Measurements from ENCODE around the gene OR5AU1.
A peak's percentile ranks its signal among the peaks of the same experiment; 100 is the strongest.

Gene OR5AU1

GRCh38 chr14:21155963-21156362 lies at the start of gene OR5AU1:
Gene OR5AU1, minus strand, starts transcription at chr14:21156063. Its CDS starts 191 bp downstream, at chr14:21155872.
- no peak for DNase-seq

DNA sequence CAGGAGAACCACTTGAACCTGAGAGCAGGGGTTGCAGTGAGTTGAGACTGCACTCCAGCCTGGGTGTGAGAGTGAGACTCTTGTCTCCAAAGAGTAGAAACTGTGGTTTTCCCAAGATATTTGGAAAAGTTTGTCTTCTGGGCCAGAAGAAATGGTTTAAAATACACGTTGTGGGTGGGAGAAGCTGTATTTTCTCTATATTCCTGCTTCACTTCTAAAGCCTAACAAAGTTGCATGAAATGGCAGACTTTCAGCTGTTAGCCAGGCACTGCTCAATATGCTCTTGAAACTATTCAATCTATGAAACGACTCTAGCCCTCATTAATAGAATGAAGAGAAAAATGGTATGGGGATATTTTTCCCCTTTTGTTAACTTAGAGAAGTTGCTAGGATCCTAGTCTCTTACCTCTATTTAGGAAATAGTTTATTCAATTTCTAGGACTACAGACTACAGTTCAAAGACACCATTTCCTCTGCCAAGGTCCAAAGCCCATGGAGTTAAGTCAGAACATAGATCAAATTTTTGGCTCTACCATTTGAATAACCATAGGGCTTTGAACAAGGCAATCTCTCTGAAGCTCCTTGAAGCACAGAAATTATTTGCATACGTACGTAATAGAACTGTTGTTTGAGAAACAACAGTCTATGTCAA lies 49.3 kb upstream of the OR5AU1 start:
- no peak for DNase-seq

DNA sequence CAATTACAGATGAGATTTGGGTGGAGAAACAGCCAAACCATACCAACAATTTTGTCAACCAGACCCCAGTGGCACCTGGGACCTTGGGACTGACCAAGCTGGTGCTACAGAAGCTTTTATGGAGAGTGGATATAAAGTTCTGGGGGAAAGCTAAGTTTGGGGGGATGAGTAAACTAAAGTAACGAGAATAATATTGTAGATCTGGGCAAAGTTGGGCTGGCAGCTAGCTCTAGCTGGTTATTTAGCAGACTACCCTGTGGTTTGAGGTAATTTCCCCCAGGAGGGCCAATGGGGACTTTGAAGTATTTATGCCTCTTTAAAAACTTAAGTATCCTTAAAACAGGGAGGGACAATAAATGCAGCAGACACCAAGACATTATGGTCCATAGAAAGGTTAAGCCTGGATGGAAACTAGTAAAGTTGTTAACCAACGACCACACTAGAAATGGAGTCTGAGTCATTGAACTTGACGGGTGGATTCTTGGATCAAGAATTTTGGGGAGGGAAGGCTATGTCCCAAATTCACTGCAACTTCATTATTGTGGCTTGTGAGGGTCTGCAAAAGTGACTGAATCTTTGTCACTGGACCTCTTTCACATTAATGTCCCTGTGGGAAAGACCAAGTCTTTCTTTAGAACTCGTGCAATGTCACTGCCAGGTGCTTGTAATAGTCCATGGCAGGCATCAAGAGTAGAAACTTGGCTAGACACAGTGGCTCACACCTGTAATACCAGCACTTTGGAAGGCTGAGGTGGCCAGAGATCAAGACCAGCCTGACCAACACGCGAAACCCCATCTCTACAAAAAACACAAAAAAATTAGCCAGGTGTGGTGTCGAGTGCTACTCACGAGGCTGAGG lies 48.5 kb upstream of the OR5AU1 start:
- DNase-seq = no peak

- DNase-seq = no peak
Observed at GRCh38 chr14:21203470-21204166, 47.8 kb upstream of the OR5AU1 start.

GRCh38 chr14:21202463-21203358 lies 46.8 kb upstream of the OR5AU1 start:
- no peak for DNase-seq

GRCh38 chr14:21201732-21202462 lies 46.0 kb upstream of the OR5AU1 start:
- DNase-seq = no peak

DNA sequence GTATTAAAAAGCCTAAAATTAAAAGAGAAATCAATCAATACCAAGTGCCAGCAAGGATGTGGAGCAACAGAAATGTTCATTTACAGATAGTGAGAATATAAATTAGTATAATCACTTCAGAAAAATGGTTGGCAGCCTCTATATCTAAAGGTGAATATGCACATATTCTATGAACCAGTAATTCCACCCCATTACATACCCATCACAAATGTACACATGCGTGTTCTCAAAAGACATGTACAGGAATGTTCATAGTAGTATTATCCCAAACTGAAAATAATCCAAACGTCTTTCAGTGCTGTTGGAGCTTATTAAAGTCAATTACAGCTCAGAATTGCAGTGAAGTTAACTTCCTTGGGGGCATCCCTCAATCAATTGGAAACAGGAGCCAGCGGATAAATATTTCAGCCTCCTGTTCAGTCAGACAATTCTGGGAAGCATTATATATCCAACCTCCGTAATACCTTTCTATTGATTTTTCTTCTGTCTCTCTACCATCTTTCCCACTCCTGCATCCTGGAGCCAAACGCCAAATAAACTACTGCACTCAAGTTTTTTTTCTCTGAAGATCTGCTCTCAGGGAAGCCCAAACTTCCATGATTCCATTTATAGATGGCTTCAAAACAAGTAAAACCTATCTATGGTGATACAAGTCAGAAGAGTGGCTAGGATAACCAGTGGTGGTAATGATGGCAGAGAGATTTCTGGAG lies 45.0 kb upstream of the OR5AU1 start:
- DNase-seq = no peak

DNA sequence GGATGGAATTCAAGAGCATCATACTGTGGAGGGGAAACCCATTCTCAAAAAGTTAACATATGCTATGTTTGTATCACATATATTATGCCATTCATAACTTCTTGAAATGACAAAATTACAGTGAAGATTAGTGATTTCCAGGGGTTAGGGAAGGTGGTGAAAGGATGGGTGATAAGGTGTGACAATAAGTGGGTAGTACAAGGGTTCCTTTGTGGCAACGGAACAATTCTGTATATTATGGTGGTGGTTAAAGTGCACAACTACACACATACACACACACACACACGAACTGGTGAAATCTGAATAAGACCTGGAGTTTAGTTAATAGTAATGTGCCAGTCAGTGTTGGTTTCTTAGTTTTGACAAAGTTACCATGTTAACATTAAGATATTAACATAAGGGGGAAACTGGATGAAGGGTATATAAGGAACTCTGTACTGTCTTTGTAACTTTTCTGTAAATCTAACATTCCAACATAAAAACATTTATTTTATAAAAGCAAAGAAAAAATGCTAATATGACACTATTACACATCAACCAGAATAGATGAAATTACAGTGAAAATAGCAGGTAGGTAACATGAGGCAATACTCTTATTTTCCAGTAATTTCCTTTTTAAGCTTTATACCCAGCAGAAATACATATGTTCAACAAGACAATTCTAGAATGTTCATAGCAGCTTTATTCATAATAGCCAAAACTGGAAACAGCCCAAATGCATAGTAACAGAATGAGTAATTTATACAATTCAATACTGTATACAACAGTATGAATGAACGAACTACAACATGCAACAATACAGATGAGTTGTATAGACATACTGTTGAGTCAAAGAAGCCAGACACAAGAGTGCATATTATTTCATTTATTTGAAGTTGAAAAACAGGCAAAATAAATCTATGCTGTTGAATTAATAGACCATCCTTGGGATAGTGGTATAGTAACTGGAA lies 44.0 kb upstream of the OR5AU1 start:
- no peak for DNase-seq

DNA sequence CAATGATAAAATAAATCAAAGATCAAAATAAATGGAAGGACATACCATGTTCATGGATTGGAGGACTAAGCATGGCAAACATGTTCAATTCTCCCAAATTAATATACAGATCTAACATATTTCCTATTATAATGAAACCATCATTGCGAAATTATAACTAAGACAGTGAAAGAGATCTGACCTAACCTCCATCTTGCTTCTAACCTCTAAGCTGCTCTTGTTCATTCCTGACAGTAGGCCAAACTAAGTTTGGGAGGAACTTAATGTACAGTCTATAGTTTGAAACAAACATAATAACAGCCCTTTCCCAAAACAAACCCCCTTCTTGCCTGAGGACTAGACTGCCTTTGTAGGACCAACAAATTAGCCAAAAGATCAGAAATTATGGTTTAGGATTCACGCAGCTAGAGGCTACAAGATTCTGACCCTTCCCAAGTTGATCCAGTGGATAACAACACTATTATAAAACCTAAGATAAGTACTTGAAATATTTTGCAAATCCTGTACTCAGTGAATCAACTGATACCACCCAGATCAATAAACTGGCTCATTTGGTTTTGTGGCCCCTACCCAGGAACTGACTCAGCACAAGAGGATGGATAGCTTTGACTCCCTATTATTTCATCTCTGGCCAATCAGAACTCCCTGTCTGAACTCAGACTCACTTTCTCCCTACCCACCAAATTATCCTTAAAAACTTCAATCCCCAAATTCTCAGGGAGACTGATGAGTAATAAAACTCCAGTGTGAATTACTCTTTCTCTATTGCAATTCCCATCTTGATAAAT lies 41.7 kb upstream of the OR5AU1 start:
- no peak for DNase-seq

DNA sequence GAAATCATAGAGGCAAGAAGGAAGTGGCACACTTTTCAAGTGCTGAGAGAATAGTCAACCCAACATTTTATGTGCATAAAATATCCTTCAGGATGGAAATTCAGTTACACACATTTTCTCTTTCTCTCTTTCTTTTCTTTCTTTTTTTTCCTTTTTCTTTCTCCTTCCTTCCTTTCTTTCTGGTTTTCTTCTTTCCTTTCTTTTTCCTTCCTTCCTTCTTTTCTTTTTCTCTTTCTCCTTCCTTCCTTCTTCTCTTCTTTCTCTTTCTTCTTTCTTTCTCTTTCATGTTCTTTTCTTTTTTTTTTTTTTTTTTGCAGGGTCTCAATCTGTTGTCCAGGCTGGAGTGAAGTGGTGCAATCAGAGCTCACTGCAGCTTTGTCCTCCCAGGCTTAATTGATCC lies 38.7 kb upstream of the OR5AU1 start:
- no peak for DNase-seq

GRCh38 chr14:21192875-21193535 lies 37.1 kb upstream of the OR5AU1 start:
- no peak for DNase-seq

DNA sequence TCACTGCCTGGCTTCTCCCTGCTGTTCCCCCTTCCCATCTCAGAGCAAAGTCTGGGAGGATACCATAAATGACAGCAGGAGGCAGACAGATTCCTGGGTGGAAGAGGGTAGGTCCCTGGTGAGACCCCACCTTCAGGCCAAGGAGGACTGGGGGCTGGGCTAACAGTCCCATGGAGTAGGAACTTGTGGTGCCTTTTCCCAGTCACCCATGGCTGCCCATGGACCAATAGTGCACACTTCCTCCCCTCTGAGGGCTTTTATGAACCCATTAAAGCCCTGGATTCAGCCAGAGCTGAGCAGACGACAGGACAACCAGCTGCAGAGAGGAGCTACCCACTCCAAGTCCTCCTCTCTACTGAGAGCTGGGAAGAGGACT lies 36.6 kb upstream of the OR5AU1 start:
- no peak for DNase-seq

DNA sequence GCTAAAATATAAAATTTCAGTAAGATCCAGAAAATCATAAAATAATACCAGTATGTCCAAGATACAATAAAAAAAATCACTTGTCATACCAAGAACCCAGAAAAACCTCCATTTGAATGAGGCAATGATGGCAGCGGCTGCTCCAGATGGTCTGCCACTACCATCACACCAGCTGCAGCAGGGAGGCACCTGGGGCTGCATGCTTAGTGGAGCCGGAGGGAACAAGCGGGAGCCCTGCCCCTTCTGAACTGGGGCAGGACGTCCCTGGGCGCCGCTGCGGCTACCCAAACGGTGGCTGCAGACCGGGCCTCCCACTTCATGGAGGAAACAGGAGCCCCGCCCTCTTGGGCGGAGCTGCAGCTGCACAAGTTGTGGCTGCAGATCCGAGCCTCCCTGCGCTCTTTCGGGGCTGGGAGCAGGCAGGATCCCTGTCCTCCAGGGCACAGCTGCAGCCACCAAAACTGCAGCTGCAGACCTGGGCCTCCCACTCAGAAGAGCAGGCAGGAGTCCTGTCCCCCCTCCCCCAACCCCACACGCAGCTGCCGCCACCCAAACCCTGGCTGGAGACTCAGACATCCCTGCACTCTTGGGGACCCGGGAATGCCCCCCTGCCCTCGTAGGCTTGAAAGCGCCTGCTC lies 36.1 kb upstream of the OR5AU1 start:
- peak; percentile 22 for DNase-seq

DNA sequence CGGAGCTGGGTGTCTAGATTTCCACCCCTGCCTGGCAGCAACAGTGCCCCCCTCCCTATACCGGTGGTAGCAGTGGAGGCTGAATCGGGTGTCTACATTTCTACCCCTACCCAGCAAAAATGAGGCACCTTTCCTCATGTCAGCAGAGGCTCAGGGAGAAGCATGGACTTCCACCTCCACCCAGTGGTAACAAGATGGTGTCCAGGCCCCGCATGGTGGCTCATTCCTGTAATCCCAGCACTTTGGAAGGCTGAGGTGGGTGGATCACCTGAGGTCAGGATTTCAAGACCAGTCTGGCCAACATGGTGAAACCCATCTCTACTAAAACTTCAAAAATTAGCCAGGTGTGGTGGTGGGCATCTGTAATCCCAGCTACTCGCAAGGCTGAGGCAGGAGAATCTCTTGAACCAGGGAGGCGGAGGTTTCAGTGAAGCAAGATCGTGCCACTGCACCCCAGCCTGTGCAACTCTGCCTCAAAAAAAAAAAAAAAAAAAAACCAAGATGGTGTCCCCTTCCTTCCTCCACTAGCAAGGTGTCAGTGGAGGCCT lies 35.5 kb upstream of the OR5AU1 start:
- DNase-seq = no peak

DNA sequence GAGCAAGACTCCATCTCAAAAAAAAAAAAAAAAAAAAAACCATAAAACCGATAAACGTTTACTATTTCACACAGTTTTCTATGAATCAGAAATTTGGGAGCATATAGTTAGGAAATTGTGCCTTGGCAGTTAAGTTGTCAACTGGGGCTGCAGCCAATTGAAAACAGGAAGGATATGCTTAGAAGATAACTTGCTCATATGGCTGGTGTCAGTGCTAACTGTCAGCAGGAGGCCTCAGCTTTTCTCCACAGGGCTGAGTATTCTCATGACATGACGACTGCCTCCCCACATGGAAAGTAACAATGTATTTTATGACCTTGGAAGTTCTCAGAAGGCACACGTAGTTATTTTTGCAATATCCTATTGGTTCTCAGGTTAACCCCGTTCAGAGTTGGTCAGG lies 29.6 kb upstream of the OR5AU1 start:
- no peak for DNase-seq

DNA sequence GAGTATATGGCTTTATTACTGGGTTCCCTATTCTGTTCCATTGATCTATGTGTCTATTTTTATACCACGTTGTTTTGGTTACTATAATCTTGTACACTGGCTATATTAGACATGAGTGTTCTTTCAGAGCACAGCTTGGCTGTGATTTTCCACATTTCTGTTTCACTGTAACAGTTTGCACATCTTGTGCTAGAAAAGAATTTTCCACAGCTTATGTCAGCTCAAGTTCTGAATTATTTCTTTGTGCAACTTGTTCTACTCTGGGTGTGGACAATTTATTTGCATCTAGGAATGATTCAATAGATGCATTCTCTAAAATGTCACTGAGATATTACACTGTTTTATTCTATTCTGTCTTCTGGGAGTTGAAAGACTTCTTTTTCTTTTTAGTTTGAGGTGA lies 28.4 kb upstream of the OR5AU1 start:
- no peak for DNase-seq

GRCh38 chr14:21182166-21182565 lies 26.3 kb upstream of the OR5AU1 start:
- DNase-seq = no peak

DNA sequence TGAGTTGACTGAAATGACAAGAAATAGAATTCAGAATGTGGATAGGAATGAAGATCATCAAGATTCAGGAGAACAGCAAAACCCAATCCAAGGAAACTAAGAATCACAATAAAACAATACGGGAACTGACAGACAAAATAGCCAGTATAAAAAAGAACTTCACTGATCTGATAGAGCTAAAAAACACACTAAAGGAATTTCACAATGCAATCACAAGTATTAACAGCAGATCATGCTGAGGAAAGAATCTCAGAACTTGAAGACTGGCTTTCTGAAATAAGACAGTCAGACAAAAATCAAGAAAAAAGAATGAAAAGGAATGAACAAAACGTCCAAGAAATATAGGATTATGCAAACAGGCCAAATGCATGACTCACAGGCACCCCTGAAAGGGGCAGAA lies 15.3 kb upstream of the OR5AU1 start:
- DNase-seq = no peak
